ENCODE measurements around the gene LPCAT1. TPM values are rescaled to one million over a fixed set of nuclear protein-coding genes. Genes with fewer than 3 reads are reported as not detected.

LPCAT1 gene
- total and polyA plus RNA-seq, 2 of the 13 experiments (the other 11 are each of a cell fraction or from before 2014, with no cell fraction given) = 29.8 to 90.6 TPM

- TF ChIP-seq ZNF569 (CRISPR knock-in tag; IDR thresholded peaks at IDR 0.05; ENCODE audit: borderline replicate concordance) (no peak), ARID2 (CRISPR knock-in tag; IDR thresholded peaks at IDR 0.05; ENCODE audit: borderline replicate concordance) (no peak), ZBTB46 (CRISPR knock-in tag; IDR thresholded peaks at IDR 0.05; ENCODE audit: borderline replicate concordance) (no peak), ZNF674 (CRISPR knock-in tag; IDR thresholded peaks at IDR 0.05; ENCODE audit: low read depth) (no peak), RAD21 (CRISPR knock-in tag; IDR thresholded peaks at IDR 0.05) (no peak), PCBP2 (optimal IDR thresholded peaks at IDR 0.05; ENCODE audit: low read depth, low read length, poor library complexity, severe bottlenecking) (no peak), ZFP1 (CRISPR knock-in tag; IDR thresholded peaks at IDR 0.05) (no peak), ZBTB7A (CRISPR knock-in tag; IDR thresholded peaks at IDR 0.05) (no peak), ZNF737 (CRISPR knock-in tag; IDR thresholded peaks at IDR 0.05; ENCODE audit: borderline replicate concordance) (no peak), NFRKB (IDR thresholded peaks at IDR 0.05) (no peak), ZNF768 (CRISPR knock-in tag; IDR thresholded peaks at IDR 0.05) (no peak), ZNF660 (CRISPR knock-in tag; IDR thresholded peaks at IDR 0.05; ENCODE audit: borderline replicate concordance, low read depth) (no peak)
Observed at GRCh38 chr5:1443991-1444360, 79.8 kb downstream of the LPCAT1 start (continued).

- POLR2A ChIA-PET = no interaction called here
- CTCF ChIA-PET (ENCODE audit: low intra/inter-chr PET ratio, low total read pairs) = no interaction called here
- Histone ChIP-seq H3K27me3 (ENCODE audit: control insufficient read depth in 1 of 2, insufficient read depth in 2 of 2, low read length in 2 of 2) (peaks cover 16 to 61% of the 10 kb centered on the region in 2 experiments), H3K9me3 (ENCODE audit: low read length) (no peaks in the 10 kb centered on the region), H3K36me3 (replicated peaks in 1 of 2; ENCODE audit: control insufficient read depth in 1 of 2, insufficient read depth in 2 of 2, low read length in 2 of 2) (no peaks in the 10 kb centered on the region), H3K4me2 (ENCODE audit: low read depth, low read length) (no peak overlapping the region), H3K9ac (ENCODE audit: insufficient read depth, low read depth, low read length) (no peak overlapping the region), H4K20me1 (ENCODE audit: insufficient read depth, low read length) (no peaks in the 10 kb centered on the region), H3K4me3 (replicated peaks in 1 of 3; ENCODE audit: insufficient read depth in 1 of 3, low read depth in 2 of 3, low read length in 3 of 3) (no peak overlapping the region), H3K4me1 (ENCODE audit: insufficient read depth, low read length) (no peaks in the 10 kb centered on the region), H3K79me2 (ENCODE audit: insufficient read depth, low read length) (no peaks in the 10 kb centered on the region), H3K27ac (ENCODE audit: extremely low read length, insufficient read depth, low read length) (no peak overlapping the region), H2AFZ (ENCODE audit: low read length) (no peak overlapping the region)
- no peak for FAIRE-seq
- no TSS peak for BruUV-seq (replicated peaks)
- TF ChIP-seq ZBTB38 (CRISPR knock-in tag; IDR thresholded peaks at IDR 0.05) (no peak), SALL1 (CRISPR knock-in tag; IDR thresholded peaks at IDR 0.05) (no peak), ZNF576 (CRISPR knock-in tag; IDR thresholded peaks at IDR 0.05) (no peak), ZNF660 (CRISPR knock-in tag; IDR thresholded peaks at IDR 0.05; ENCODE audit: borderline replicate concordance, low read depth) (no peak), FOXJ3 (CRISPR knock-in tag; IDR thresholded peaks at IDR 0.05; ENCODE audit: borderline replicate concordance) (no peak), KMT2B (CRISPR knock-in tag; IDR thresholded peaks at IDR 0.05) (no peak)
- no peak for ATAC-seq
- no peak for DNase-seq (ENCODE audit: low spot score)
- intact Hi-C loops (cut with micrococcal nuclease; ENCODE audit: unreplicated experiment) (no loop called here), in situ Hi-C loops (cut with HindIII; ENCODE audit: extremely low pct_ligation_motif_present, low pct_unique_long_range_greater_than_20kb) (no loop called here)
- 12% methylated on average over 1 of the region's 9 CpGs for WGBS (ENCODE audit: low lambda C conversion rate)
Observed at GRCh38 chr5:1443171-1443570, 80.6 kb downstream of the LPCAT1 start.

All from HepG2 (cell line).